GM21447 (cell line): ENCODE measurements around the gene CPT1B.

Experiments
- ATAC-seq: cut with Tn5 transposase; IDR thresholded peaks from one replicate; pipeline ENCODE4 v1.9.1; 2021; ENCODE audit not compliant: unreplicated experiment

CPT1B gene

GRCh38 chr22:50571264-50572175 lies 6.7 kb downstream of the CPT1B start:
- no peak for ATAC-seq

GRCh38 chr22:50570861-50571260 lies 7.4 kb downstream of the CPT1B start:
- no peak for ATAC-seq

GRCh38 chr22:50569896-50570535 lies 8.2 kb downstream of the CPT1B start:
- ATAC-seq: no peak

- no peak for ATAC-seq
Measured at GRCh38 chr22:50569041-50569459, 9.2 kb downstream of the CPT1B start.

- no peak for ATAC-seq
Measured at GRCh38 chr22:50568626-50569025, 9.6 kb downstream of the CPT1B start.

- ATAC-seq: no peak
Measured at GRCh38 chr22:50567721-50568252, 10.4 kb downstream of the CPT1B start.

GRCh38 chr22:50564289-50564688 lies 13.9 kb downstream of the CPT1B start:
- ATAC-seq: no peak

GRCh38 chr22:50563413-50564160 lies 14.6 kb downstream of the CPT1B start:
- no peak for ATAC-seq

GRCh38 chr22:50562523-50563412 lies 15.5 kb downstream of the CPT1B start, which contains the start of gene SYCE3:
Gene SYCE3 (minus strand): TSS chr22:50562919. CDS start chr22:50556405, 6,514 bp downstream.
- ATAC-seq: peak; percentile 91

GRCh38 chr22:50561401-50562358 lies 16.5 kb downstream of the CPT1B start:
- ATAC-seq: no peak

- no peak for ATAC-seq
Measured at GRCh38 chr22:50560034-50560433, 18.2 kb downstream of the CPT1B start.

- ATAC-seq: no peak
Measured at GRCh38 chr22:50556703-50557102, 21.5 kb downstream of the CPT1B start.

GRCh38 chr22:50553310-50553709 lies 24.9 kb downstream of the CPT1B start:
- ATAC-seq: no peak

GRCh38 chr22:50551160-50551752 lies 27.0 kb downstream of the CPT1B start:
- no peak for ATAC-seq

- no peak for ATAC-seq
Measured at GRCh38 chr22:50550395-50550794, 27.8 kb downstream of the CPT1B start.

- ATAC-seq: no peak
Measured at GRCh38 chr22:50548921-50549790, 29.1 kb downstream of the CPT1B start.

- ATAC-seq: no peak
Measured at GRCh38 chr22:50548040-50548920, 29.9 kb downstream of the CPT1B start.
